ENCODE results near the gene COMT.
"Not testable (repeated sequence)": the region's sequence is repeated elsewhere in the genome, so short reads cannot be mapped to it uniquely, and the experiment has no call there.

Gene COMT

DNA sequence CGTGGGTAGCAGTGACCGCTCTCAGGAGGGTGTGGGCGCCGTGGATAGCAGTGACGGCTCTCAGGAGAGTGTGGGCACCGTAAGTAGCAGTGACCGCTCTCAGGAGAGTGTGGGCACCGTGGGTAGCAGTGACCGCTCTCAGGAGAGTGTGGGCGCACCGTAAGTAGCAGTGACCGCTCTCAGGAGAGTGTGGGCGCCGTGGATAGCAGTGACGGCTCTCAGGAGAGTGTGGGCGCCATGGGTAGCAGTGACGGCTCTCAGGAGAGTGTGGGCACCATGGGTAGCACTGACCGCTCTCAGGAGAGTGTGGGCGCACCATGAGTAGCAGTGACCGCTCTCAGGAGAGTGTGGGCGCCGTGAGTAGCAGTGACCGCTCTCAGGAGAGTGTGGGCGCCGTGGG lies 34.7 kb upstream of the COMT start:
- H3K4me3 ChIP-seq (ENCODE audit: low read depth, low read length) = not testable (repeated sequence)

DNA sequence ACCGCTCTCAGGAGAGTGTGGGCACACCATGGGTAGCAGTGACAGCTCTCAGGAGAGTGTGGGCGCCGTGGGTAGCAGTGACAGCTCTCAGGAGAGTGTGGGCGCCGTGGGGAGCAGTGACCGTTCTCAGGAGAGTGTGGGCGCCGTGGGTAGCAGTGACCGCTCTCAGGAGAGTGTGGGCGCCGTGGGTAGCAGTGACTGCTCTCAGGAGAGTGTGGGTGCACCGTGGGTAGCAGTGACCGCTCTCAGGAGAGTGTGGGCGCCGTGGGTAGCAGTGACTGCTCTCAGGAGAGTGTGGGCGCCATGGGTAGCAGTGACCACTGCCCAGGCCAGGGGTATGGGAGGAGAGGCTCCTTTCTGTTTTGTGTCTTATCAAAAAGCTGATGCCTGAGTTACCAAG lies 33.7 kb upstream of the COMT start:
- not testable (repeated sequence) for H3K4me3 ChIP-seq (ENCODE audit: low read depth, low read length); DNase-seq (ENCODE audit: low read depth)

More for the DNA sequence above, 34.7 kb upstream of the COMT start:
- not testable (repeated sequence) for DNase-seq (ENCODE audit: low read depth)

DNA sequence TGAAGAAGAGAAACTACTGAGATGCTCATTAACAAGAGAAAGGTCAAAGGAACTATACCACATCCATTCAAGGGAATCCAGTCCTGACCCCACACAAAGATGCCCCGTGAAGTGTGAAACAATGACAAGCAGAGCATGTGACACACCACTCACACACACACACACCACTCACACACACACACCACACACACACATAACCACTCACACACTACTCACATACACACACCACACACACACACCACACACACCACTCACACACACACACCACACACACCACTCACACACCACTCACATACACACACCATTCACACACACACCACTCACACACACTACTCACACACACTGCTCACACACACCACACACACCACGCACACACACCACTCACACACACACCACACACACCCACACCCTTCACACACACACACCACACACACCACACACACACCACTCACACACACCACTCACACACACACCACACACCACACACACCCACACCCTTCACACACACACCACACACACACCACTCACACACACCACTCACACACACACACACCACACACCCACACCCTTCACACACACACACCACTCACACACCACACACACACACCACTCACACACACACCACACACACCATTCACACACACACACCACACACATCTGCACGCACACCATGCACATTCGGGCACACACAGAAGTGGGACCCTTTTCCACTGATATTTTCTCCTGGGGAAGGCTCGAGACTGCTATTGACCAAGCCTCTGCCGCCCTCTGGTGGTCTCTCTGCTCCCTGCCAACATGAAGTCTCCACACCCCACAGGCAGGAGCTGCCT lies 32.0 kb upstream of the COMT start:
- H3K4me3 ChIP-seq (ENCODE audit: low read depth, low read length) = no peak overlapping the region
- DNase-seq (ENCODE audit: low read depth) = no peak

DNA sequence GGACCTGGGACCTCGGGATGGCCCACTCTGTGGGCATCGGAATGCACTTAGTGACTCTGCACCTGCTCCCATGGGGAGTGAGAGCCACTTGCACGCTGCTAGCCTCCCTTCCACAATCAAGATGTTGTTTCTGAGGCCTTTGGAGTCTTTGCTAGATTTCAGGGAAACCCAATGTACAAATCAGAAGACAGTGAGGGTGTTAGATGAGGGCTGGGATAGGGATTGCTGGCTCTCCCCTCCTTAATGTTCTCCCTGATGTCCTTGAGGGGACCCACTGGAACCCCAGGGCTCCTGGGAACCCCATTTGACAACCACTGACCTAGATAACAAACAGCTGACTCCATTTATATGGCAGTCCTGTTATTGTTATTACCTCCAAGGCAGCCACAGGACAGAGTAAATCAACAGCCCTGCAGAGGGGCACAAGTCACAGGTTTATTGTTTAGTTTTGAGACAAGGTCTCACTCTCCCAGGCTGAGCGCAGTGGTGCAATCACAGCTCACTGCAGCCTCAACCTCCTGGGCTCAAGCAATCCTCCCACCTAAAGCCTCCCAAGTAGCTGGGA lies 31.3 kb upstream of the COMT start:
- DNase-seq (ENCODE audit: low read depth) = no peak
- no peak overlapping the region for H3K4me3 ChIP-seq (ENCODE audit: low read depth, low read length)

DNA sequence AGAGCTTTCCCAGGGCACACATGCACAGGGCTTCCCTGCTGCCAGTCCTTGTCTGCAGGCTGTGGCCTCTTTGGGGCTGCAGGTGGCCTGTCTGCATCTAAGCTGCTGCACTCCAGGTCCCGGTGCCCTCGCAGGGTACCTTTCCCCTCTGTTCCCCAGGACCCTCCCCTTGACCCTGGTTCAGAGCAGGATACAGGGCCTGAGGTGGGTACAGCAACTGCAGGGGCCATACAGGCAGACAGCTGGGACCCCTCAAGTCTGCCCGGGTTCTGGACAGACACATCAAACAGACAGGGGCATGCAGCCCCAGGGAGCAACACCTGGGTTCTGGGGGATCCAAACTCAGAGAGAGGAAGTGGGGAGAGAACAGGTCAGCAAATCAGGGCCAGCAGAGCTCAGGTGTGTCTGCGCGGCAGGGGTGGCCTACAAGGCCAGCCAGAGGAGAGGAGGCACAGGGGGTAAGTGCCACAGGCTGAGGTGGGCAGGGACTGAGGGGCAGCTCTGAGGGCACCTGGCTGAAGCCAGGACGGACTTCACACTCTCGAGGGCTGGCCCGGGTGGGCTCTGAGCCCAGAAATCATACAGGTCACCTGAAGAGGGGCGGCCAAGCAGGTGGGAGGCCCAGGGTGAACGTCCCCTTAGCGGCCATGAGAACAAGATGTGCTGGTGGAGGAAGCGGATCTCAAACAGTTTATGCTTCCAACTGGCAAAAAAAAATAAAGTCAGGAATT lies 29.9 kb upstream of the COMT start:
- no peak overlapping the region for H3K4me3 ChIP-seq (ENCODE audit: low read depth, low read length)
- no peak for DNase-seq (ENCODE audit: low read depth)

DNA sequence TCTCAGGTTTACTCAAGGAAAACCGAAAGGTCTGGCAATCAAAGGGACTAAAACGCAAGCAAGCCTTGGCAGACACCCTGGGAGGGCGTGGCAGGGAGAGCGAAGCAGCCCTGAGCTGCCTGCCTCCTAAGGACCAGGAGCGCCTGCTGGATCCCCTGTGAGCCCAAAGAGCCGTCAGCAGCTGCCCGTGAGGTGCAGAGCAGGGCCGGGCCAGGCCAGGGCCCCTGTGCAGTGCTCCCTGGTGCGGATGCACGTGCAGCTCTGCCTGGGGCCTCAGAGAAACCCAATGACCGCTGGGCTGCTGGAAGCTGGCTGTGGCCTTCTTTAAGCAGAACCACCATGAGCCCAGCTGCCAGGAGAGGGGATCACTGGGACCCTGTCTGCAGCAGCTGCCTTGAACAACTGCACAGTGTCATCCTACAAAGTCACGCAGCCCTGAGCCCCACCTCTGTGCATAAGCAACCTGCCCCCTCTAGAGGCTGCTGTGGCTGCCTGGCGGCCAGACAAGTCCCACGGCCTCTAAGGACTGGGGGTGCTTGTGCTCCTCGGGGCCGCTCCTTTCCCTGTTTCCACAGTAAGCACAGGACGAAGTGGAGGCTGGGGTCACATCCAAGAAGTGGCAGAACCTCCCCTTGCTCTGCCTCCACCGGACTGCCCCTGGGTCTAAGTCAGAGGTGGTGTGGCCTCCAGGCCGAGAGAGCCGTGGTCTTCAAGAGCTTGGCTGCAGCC lies 29.1 kb upstream of the COMT start:
- DNase-seq (ENCODE audit: low read depth) = no peak
- H3K4me3 ChIP-seq (ENCODE audit: low read depth, low read length) = no peak overlapping the region

DNA sequence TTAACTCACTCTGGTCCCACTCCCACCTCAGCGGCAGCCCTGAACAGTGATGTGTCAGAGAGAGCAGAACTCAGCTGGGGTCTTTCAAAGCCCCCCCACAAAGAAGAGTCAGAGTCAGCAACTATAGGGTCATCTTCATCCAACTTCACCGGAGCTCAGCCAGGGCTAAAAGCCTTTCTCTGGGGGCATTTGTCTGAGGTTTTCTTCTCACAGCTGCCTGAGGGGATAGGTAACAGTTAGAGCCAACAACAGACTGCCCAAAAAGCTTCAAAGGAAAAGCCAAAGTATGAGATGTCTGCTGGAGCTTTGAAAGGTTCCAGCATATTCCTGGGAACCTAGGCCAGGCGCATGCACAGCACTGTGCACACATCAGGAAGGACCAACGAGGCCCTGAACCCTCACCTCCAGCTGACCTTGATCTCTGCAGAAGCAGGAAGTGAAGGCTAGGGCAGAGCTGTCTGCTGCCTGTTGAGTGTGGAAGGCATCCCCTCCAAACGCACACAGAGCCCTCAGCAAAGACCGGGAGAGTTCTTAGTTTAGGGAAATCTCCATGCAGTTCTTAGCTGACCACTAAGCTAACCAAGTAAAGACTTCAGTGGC lies 28.1 kb upstream of the COMT start:
- DNase-seq (ENCODE audit: low read depth) = no peak
- no peak overlapping the region for H3K4me3 ChIP-seq (ENCODE audit: low read depth, low read length)

DNA sequence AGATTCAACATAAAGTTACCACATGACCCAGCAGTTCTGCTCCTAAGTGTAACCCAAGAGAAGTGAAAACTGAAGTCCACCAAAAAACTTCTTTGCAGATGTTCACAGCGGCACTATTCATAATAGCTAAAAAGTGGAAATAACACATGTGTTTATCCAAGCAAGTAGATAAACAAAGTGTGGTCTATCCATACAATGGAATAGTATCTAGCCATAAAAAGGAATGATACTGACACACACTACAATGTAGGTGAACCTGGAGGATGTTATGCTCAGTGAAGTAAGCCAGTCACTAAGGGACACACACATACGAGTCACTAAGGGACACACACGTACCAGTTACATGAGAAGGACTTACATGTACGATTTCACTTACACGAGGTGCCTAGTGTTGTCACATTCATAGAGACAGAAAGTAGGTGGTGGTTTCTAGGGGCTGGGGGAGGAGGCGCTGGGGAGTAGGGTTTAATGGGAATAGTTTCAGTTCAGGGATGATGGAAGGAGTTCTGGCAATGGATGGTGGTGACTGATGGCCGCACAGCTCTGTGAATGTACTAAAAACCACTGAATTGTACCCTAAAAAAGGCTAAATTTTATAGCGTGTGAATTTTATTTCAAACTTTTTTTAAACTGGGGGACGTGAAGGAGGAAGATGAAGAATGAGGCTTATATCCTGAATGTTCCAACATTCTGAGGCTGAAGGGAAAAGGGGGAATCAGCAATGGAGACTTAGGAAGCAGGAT lies 27.2 kb upstream of the COMT start:
- DNase-seq (ENCODE audit: low read depth) = no peak

DNA sequence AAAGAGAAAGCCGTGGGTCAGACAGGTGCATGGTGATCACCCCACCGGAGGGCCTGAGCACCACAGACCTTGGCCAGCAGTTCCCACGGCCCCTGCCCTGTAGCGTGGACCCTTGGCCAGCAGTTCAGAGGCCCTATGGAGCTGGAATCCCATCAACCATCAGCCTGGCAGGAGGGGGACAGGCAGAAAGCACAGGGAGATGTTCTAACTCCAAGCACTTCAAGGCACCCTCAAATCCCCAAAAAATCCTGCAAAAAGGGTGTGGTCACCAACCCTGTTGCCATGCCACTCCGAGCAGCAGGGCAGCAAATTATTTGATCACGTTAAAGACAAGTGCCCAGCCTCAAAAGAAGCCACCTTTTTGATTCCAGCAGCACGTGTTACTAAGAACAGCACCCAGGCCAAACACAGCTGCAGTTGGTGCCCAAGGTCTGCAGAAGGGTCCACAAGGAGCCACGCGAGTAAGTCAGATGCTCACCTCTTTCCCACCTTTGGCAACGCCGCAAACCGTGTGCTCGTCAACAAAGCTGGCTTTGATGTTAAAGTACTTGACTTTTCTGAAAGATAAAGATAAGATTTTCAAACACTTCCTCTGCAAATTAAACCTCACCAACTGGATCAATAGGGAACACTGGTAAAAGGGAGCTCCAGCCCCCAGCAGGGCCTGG lies 26.2 kb upstream of the COMT start:
- no peak overlapping the region for H3K4me3 ChIP-seq (ENCODE audit: low read depth, low read length)
- DNase-seq (ENCODE audit: low read depth) = no peak

More for the DNA sequence above, 27.2 kb upstream of the COMT start:
- H3K4me3 ChIP-seq (ENCODE audit: low read depth, low read length) = no peak overlapping the region

DNA sequence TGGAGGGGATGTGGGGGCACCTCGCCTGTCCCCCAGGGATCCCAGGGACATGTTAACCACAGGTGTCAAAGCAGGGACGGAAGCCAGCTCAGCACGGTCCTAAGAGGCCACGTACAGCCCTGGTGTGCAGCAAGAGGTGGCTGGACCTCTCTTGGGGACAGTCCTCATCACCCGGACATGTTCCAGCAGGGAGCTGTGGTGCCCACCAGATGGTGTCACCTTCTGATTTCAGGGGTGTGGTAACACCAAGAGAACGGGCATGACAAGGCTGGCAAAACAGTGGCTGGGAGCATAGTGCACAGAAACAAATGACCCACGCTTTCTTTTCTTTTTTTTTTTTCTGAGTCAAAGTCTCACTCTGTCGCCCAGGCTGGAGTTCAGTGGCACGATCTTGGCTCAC lies 25.6 kb upstream of the COMT start:
- no peak for DNase-seq (ENCODE audit: low read depth)
- no peak overlapping the region for H3K4me3 ChIP-seq (ENCODE audit: low read depth, low read length)

DNA sequence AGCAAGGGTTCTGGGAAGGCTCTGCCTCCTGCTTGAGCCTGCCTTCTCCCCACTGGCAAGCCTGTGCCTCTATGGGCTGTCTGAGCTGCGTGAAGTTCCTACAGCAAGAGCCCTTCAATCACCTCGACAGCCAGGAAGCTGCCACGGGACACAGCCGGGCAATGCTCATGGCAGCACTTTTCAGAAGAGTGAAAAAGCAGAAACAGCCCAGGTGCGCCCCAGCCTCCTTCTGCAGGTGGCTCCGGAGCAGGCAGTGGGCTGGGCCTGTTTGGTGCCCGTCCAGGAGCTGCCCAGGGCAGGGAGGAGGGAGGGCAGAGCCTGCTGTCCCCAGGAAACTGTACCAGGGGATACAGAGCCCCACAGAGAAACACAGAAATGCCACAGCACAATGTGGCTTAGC lies 24.6 kb upstream of the COMT start:
- no peak for DNase-seq (ENCODE audit: low read depth)
- no peak overlapping the region for H3K4me3 ChIP-seq (ENCODE audit: low read depth, low read length)

DNA sequence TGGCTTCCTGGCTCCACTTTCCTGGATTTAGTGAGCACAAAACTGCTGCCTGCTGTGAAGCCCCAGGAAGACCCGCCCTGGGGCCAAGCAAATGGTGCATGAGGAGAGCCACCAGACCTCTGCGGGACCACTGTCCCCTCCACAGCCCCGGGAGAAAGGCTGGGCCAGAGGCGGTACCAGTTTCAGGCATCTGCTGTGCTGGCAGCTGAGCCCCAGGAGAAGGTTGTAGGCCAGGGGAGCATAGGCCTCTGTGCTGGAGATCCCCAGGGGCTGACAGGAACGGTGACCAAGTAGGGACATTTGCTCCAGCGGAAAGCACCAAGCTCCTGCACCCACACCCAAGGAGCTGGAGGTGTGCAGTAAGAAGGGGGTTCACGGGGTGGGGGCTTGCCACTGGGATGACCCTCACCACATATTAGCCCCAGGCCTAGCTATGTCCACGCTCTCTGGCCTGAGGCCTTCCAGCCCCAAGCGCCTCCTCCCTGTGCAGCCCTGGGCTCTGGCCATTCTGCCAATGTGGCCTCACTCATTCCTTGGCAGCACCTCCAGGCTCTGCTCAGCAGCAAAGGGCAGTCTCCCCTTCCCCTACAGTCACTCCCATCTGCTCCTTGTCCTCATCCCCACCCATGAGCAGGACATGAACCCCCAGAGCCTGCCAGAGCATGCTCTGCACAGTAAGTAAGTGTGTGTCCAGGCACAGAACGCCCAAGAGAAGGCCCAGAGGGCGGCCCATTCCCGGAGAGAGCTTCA lies 24.0 kb upstream of the COMT start:
- H3K4me3 ChIP-seq (ENCODE audit: low read depth, low read length) = no peak overlapping the region
- no peak for DNase-seq (ENCODE audit: low read depth)

DNA sequence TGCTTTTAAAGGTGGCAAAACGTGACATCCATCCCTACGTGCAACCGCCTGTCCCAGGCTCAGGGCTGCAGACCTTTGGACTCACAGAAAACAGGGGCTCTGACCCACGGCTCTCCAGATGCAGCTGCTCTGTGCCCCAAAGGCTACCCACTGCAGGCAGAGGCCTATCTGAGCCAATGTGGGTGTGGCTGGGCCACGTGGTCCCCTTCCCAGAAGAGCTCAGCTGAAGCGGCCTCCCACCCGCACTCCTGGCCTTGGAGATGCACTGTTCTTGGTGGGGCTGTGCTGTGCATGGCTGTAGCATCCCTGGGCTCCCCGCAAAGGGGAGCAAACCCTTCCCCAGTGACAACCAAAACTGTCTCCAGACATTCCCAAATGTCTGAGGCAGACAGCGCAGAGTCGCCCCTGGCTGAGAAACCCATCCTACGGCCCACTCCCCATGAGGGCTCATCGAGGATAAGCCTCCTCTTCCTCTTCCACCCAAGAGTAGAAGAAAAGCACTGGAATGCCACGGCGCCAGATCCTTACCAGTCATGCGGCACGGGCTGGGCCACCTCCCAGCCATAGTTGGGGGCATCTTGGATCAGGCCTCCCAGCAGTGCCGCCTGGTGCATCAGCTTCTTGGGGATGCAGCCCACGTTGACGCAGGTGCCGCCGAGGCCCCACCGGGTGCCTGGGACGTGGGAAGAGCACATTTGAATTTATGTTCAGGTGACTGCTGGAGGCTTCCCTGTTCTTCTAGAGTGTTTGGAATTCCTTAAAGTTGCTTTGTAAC lies 23.1 kb upstream of the COMT start:
- no peak overlapping the region for H3K4me3 ChIP-seq (ENCODE audit: low read depth, low read length)
- DNase-seq (ENCODE audit: low read depth) = no peak

DNA sequence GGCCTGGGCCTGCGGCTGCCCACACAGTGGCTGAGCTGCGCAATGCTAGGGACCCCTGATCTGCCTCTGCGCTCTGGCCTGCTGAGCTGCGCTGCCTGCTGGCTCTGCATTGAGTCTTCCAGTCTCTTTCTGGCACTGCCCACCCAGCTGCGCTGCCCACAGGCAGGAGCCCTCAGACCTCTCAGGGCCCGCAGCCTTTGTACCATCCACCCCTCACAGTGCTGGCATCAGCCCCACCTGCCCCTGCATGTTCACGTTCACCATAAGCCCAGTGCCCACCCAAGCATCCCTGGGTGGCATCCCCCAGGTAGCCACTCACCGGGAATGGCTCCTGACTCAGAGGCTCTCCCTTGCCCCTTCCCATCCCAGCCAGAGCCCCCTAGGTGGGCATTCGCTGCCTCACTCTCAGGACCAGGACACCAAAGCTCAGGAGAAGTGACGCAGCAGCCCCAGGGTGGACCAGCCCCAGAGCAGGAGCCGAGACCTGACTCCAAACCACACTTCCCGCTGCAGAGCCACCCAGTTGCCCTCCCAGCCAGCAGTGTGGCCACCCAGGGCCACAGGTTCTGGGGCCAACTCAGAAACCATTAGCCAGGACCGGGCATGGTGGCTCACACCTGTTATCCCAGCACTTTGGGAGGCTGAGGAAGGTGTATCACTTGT lies 21.7 kb upstream of the COMT start:
- no peak overlapping the region for H3K4me3 ChIP-seq (ENCODE audit: low read depth, low read length)
- no peak for DNase-seq (ENCODE audit: low read depth)

DNA sequence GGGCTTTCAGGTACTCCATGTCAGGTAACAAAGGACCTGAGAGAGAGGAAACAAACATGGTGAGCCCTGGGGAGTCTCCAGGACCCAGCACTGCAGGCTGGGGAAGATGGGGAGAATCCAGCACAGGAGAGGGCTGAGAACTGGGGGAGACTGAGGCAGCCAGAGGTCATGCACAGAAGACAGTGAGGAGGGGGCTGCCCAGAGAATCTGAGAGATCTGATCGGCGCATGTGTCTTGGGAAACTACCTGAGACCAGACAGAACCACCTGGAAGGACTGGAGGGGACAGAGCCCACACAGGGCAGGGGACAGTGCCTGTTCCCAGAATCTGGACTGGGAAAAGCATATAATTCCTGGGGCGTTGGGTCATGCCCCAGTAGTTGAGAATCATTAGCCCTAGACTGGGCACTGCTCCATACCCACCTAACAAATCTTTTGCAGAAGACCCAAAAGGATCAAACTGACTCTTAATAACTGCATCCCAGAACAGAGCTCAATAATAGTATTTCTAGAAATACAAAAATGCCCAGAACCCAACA lies 20.0 kb upstream of the COMT start:
- DNase-seq (ENCODE audit: low read depth) = no peak
- H3K4me3 ChIP-seq (ENCODE audit: low read depth, low read length) = no peak overlapping the region

DNA sequence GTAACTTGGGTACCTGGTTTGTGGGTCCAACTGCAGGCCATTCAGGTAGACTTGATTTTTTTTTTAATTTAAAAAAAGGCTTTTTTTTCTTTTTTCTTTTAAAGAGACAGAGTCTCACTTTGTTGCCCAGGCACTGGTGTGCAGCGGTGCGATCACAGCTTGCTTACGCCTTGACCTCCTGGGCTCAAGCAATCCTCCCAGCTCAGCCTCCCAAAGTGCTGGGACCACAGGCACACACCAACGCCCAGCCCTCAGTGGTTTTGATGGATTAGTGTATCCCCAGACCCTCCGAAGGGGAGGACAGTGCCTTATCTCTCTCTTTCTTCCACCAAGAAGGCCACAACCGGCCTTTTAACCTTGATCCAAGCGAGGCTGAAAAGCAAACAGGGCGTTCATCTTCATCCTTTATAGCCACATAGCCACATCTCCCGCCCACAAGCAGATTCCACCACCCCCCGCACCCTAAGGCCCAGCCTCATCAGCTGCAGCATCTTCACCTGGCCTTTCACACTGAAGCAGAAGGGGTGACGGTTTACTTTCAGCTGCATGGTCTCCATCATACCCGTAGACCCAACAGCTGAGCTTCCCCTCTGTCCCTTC lies 17.6 kb upstream of the COMT start:
- H3K4me3 ChIP-seq (ENCODE audit: low read depth, low read length) = no peak overlapping the region
- DNase-seq (ENCODE audit: low read depth) = no peak
